H9 (cell line): ENCODE results near the gene BAIAP2L1. TPM values are rescaled to one million over a fixed set of nuclear protein-coding genes. Genes with fewer than 3 reads are reported as not detected.

Source experiments
- DNase-seq: peaks from one replicate; pipeline ENCODE4 v3.0.0-alpha.2; 2017
- H2AFZ ChIP-seq: one replicate; pipeline ENCODE4 v1.6.1; 2013; ENCODE audit warnings: mild to moderate bottlenecking, low read length, control low read depth, moderate library complexity
- H2AK5ac ChIP-seq: 2 replicates; pipeline ENCODE4 v1.6.1; 2013; ENCODE audit warnings: low read length, control low read depth, mixed read lengths; ENCODE audit not compliant: insufficient read length
- H2BK120ac ChIP-seq: one replicate; pipeline ENCODE4 v1.6.1; 2013; ENCODE audit warnings: low read depth, mild to moderate bottlenecking, low read length, control low read depth, inconsistent platforms; ENCODE audit not compliant: poor library complexity, severe bottlenecking
- H2BK12ac ChIP-seq: 2 replicates; pipeline ENCODE4 v1.6.1; 2013; ENCODE audit warnings: low read length, control low read depth, mixed read lengths, low read depth; ENCODE audit not compliant: insufficient read length
- H2BK15ac ChIP-seq: 2 replicates; pipeline ENCODE4 v1.6.1; 2013; ENCODE audit warnings: low read depth, low read length, control low read depth
- H2BK20ac ChIP-seq: one replicate; pipeline ENCODE4 v1.6.1; 2013; ENCODE audit warnings: low read depth, mild to moderate bottlenecking, low read length, control low read depth, inconsistent platforms; ENCODE audit not compliant: poor library complexity, severe bottlenecking
- H2BK5ac ChIP-seq: 2 replicates; pipeline ENCODE4 v1.6.1; 2013; ENCODE audit warnings: low read length, control low read depth, mixed read lengths; ENCODE audit not compliant: insufficient read length
- H3K14ac ChIP-seq: 2 replicates; pipeline ENCODE4 v1.6.1; 2013; ENCODE audit warnings: low read length, control low read depth; ENCODE audit not compliant: insufficient read depth
- H3K18ac ChIP-seq: 2 replicates; pipeline ENCODE4 v1.6.1; 2013; ENCODE audit warnings: low read depth, mild to moderate bottlenecking, mixed read lengths, low read length, control low read depth; ENCODE audit not compliant: insufficient read length
- H3K23ac ChIP-seq: 2 replicates; pipeline ENCODE4 v1.6.1; 2013; ENCODE audit warnings: low read length, control low read depth, mixed read lengths, low read depth; ENCODE audit not compliant: insufficient read length
- H3K23me2 ChIP-seq: 2 replicates; pipeline ENCODE4 v1.6.1; 2013; ENCODE audit warnings: low read depth, mild to moderate bottlenecking, mixed read lengths, low read length, control low read depth; ENCODE audit not compliant: insufficient read length, poor library complexity, severe bottlenecking
- H3K27ac ChIP-seq: 2 replicates; pipeline ENCODE4 v1.5.1; 2013; ENCODE audit warnings: low read length, control low read depth, mixed read lengths, low read depth; ENCODE audit not compliant: insufficient read length
- H3K27me3 ChIP-seq: 2 replicates; pipeline ENCODE4 v1.6.1; 2013; ENCODE audit warnings: low read length, control low read depth, inconsistent platforms; ENCODE audit not compliant: insufficient read depth
- H3K4ac ChIP-seq: 2 replicates; pipeline ENCODE4 v1.6.1; 2013; ENCODE audit warnings: low read depth, mild to moderate bottlenecking, control low read depth, inconsistent platforms, low read length, moderate library complexity
- H3K4me1 ChIP-seq: 2 replicates; pipeline ENCODE4 v1.6.1; 2013; ENCODE audit warnings: low read length, control low read depth, inconsistent platforms; ENCODE audit not compliant: insufficient read depth
- H3K4me2 ChIP-seq: 2 replicates; pipeline ENCODE4 v1.6.1; 2013; ENCODE audit warnings: low read length, control low read depth, mixed read lengths; ENCODE audit not compliant: insufficient read length, insufficient read depth
- H3K56ac ChIP-seq: 2 replicates; pipeline ENCODE4 v1.6.1; 2013; ENCODE audit warnings: low read depth, mild to moderate bottlenecking, mixed read lengths, low read length, control low read depth; ENCODE audit not compliant: insufficient read length
- H3K79me1 ChIP-seq: 2 replicates; pipeline ENCODE4 v1.6.1; 2013; ENCODE audit warnings: low read depth, mild to moderate bottlenecking, moderate library complexity, low read length, control low read depth, inconsistent platforms; ENCODE audit not compliant: insufficient read depth, poor library complexity, severe bottlenecking
- H3K79me2 ChIP-seq: 2 replicates; pipeline ENCODE4 v1.6.1; 2013; ENCODE audit warnings: low read length, control low read depth, inconsistent platforms; ENCODE audit not compliant: insufficient read depth
- H3K9ac ChIP-seq: 2 replicates; pipeline ENCODE4 v1.6.1; 2013; ENCODE audit warnings: low read length, control low read depth, mixed read lengths; ENCODE audit not compliant: insufficient read length; ENCODE audit errors: extremely low read depth
- H3K9me3 ChIP-seq: one replicate; pipeline ENCODE4 v1.6.1; 2013; ENCODE audit warnings: low read depth, low read length, inconsistent platforms; ENCODE audit not compliant: control insufficient read depth
- H3T11ph ChIP-seq: one replicate; pipeline ENCODE4 v1.6.1; 2013; ENCODE audit warnings: mild to moderate bottlenecking, low read length, control low read depth, inconsistent platforms
- H4K20me1 ChIP-seq: one replicate; pipeline ENCODE4 v1.6.1; 2013; ENCODE audit not compliant: control insufficient read depth, insufficient read length, insufficient read depth
- H4K5ac ChIP-seq: 2 replicates; pipeline ENCODE4 v1.6.1; 2013; ENCODE audit warnings: low read depth, mild to moderate bottlenecking, mixed read lengths, low read length, control low read depth; ENCODE audit not compliant: insufficient read length
- H4K8ac ChIP-seq: replicated peaks from 2 replicates; pipeline ENCODE4 v1.6.1; 2013; ENCODE audit warnings: low read length, control low read depth, mixed read lengths, low read depth; ENCODE audit not compliant: insufficient read length
- H4K91ac ChIP-seq: 2 replicates; pipeline ENCODE4 v1.6.1; 2013; ENCODE audit warnings: low read depth, mild to moderate bottlenecking, moderate library complexity, mixed read lengths, low read length, control low read depth; ENCODE audit not compliant: insufficient read length
- H3K27ac Mint-ChIP-seq, 3 experiments: 2 replicates in 2 of 3; 3 replicates in 1 of 3; pipeline ENCODE4 v1.8.0; 2020 to 2021; ENCODE audit warnings: mixed read lengths in 3 of 3, mild to moderate bottlenecking in 1 of 3, moderate library complexity in 1 of 3
- H3K27me3 Mint-ChIP-seq: 2 replicates; pipeline ENCODE4 v1.8.0; 2021; ENCODE audit warnings: low read depth, mild to moderate bottlenecking, moderate library complexity, mixed read lengths
- H3K36me3 Mint-ChIP-seq, 3 experiments: 2 replicates in 2 of 3; 3 replicates in 1 of 3; pipeline ENCODE4 v1.8.0; 2020 to 2021; ENCODE audit warnings: low read depth in 3 of 3, mixed read lengths in 3 of 3; ENCODE audit not compliant: insufficient read depth in 1 of 3
- H3K4me1 Mint-ChIP-seq, 2 experiments: 2 replicates each; pipeline ENCODE4 v1.8.0; 2020; ENCODE audit warnings: mixed read lengths in 2 of 2
- H3K4me3 Mint-ChIP-seq, 2 experiments: 2 replicates in 1 of 2; 3 replicates in 1 of 2; pipeline ENCODE4 v1.8.0; 2020 to 2021; ENCODE audit warnings: mild to moderate bottlenecking in 2 of 2, mixed read lengths in 2 of 2, moderate library complexity in 1 of 2
- H3K9me3 Mint-ChIP-seq, 2 experiments: 2 replicates in 1 of 2; 3 replicates in 1 of 2; pipeline ENCODE4 v1.8.0; 2020; ENCODE audit warnings: mild to moderate bottlenecking in 2 of 2, mixed read lengths in 2 of 2, moderate library complexity in 1 of 2
- WGBS: extraction: QIAGEN DNeasy Blood & Tissue Kit; methylation state at CpG from one replicate; pipeline ENCODE4 v1.1.7; 2013; ENCODE audit warnings: missing lambda C conversion rate, low lambda C conversion rate, mixed read lengths; ENCODE audit not compliant: insufficient read length; ENCODE audit errors: extremely low coverage; 5-methylcytosine and 5-hydroxymethylcytosine counted together
- total RNA-seq: library from RNA; stranded (reverse); gene quantifications from 2 replicates; pipeline ENCODE4 v1.2.1, GENCODE V29; 2021
- TF ChIP-seq, protein P1 (sequence below): fragments of 200-600 bp; sonication (generic); conservative IDR thresholded peaks from 3 replicates; pipeline ENCODE4 v1.8.0; 2021; ENCODE audit warnings: antibody characterized with exemption, mild to moderate bottlenecking

BAIAP2L1 gene
- total RNA-seq, 1 experiment from 2014 or later = 25.9 TPM

DNA sequence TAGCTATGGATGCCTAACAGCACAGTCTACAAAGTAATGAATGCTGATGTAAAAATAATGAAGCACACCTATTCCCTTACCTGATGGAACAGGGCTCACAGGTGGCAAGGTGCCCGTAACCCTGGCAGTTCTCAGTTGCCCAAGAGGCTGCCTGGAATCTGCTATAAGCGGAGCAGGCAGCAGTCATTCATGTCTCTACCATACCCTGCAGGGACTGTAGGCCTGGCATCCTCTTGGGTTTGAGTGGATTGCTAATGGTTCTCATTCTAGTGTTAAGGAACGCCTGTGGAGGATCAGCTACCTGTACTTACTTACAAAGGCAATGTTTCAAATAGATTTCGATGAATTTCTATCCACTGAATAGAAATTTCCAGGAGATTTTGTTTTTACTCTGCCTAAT lies 38.4 kb downstream of the BAIAP2L1 start:
- Mint-ChIP-seq H3K27me3 (peaks cover 5% of the 10 kb centered on the region), H3K4me1 (peaks cover 41% of the 10 kb centered on the region in 2 experiments), H3K27ac (no peak overlapping the region; a peak in 1 of 7 replicates), H3K36me3 (peaks cover 24 to 38% (median 25%) of the 10 kb centered on the region in 3 experiments), H3K4me3 (peak overlapping the region; percentile 3 to 48; a peak in 3 of 5 replicates), H3K9me3 (no peaks in the 10 kb centered on the region)
- Histone ChIP-seq H4K5ac (no peak overlapping the region), H3K79me2 (no peaks in the 10 kb centered on the region), H4K20me1 (no peaks in the 10 kb centered on the region), H2BK20ac (no peak overlapping the region), H3K56ac (no peak overlapping the region), H3K23me2 (no peaks in the 10 kb centered on the region), H2BK15ac (no peak overlapping the region), H2BK120ac (no peak overlapping the region), H4K8ac (no peak overlapping the region), H3K27ac (no peak overlapping the region), H3K4me2 (no peak overlapping the region), H2BK12ac (no peak overlapping the region), H4K91ac (no peak overlapping the region), H3K4me1 (peaks cover 10% of the 10 kb centered on the region), H2AK5ac (no peak overlapping the region), H3K9ac (no peak overlapping the region), H2BK5ac (no peak overlapping the region), H3K79me1 (no peaks in the 10 kb centered on the region), H3K23ac (no peak overlapping the region), H3T11ph (no peak overlapping the region), H2AFZ (no peak overlapping the region), H3K9me3 (no peaks in the 10 kb centered on the region), H3K4ac (no peak overlapping the region), H3K27me3 (no peaks in the 10 kb centered on the region), H3K18ac (no peak overlapping the region), H3K14ac (no peak overlapping the region)
- peak; percentile 82 for DNase-seq
- TF ChIP-seq, protein P1, sequence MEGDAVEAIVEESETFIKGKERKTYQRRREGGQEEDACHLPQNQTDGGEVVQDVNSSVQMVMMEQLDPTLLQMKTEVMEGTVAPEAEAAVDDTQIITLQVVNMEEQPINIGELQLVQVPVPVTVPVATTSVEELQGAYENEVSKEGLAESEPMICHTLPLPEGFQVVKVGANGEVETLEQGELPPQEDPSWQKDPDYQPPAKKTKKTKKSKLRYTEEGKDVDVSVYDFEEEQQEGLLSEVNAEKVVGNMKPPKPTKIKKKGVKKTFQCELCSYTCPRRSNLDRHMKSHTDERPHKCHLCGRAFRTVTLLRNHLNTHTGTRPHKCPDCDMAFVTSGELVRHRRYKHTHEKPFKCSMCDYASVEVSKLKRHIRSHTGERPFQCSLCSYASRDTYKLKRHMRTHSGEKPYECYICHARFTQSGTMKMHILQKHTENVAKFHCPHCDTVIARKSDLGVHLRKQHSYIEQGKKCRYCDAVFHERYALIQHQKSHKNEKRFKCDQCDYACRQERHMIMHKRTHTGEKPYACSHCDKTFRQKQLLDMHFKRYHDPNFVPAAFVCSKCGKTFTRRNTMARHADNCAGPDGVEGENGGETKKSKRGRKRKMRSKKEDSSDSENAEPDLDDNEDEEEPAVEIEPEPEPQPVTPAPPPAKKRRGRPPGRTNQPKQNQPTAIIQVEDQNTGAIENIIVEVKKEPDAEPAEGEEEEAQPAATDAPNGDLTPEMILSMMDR = no peak
- no CpG with 5 or more reads among the region's 4 CpGs for WGBS
